NCI-H460 (cell line): ENCODE measurements around the gene CAMK2D. TPM values are rescaled to one million over a fixed set of nuclear protein-coding genes. Genes with fewer than 3 reads are reported as not detected.

Experiments used
- DNase-seq: peaks from one replicate; pipeline ENCODE4 v3.0.0-alpha.2; 2016; ENCODE audit warnings: low read depth; ENCODE audit errors: extremely low read depth
- total RNA-seq: library from RNA; depleted of rRNA; stranded (reverse); fragments of >200 nt; shearing (Covaris generic); gene quantifications from 2 replicates; pipeline ENCODE4 v1.2.3, GENCODE V29; 2014

Gene CAMK2D
- total RNA-seq, 1 experiment from 2014 or later = 58.8 TPM

- DNase-seq = no peak
Observed at GRCh38 chr4:113457121-113457520, 304.4 kb downstream of the CAMK2D start.

- DNase-seq = no peak
Observed at GRCh38 chr4:113455061-113455460, 306.5 kb downstream of the CAMK2D start.

- DNase-seq = no peak
Observed at GRCh38 chr4:113452868-113453620, 308.5 kb downstream of the CAMK2D start.

GRCh38 chr4:113452152-113452551, 309.4 kb downstream of the CAMK2D start:
- DNase-seq = no peak

- no peak for DNase-seq
Observed at GRCh38 chr4:113450295-113451080, 311.1 kb downstream of the CAMK2D start.

- DNase-seq = no peak
Observed at GRCh38 chr4:113449410-113449974, 312.0 kb downstream of the CAMK2D start.

GRCh38 chr4:113447769-113448168, 313.8 kb downstream of the CAMK2D start:
- DNase-seq = no peak

GRCh38 chr4:113447061-113447460, 314.5 kb downstream of the CAMK2D start:
- DNase-seq = no peak

GRCh38 chr4:113446019-113446418, 315.5 kb downstream of the CAMK2D start:
- DNase-seq = no peak

GRCh38 chr4:113445286-113445685, 316.3 kb downstream of the CAMK2D start:
- peak; percentile 90 for DNase-seq

- no peak for DNase-seq
Observed at GRCh38 chr4:113444386-113444785, 317.2 kb downstream of the CAMK2D start.

- no peak for DNase-seq
Observed at GRCh38 chr4:113442826-113443225, 318.7 kb downstream of the CAMK2D start.

GRCh38 chr4:113440371-113440770, 321.2 kb downstream of the CAMK2D start:
- no peak for DNase-seq

- DNase-seq = no peak
Observed at GRCh38 chr4:113438596-113438995, 322.9 kb downstream of the CAMK2D start.

- no peak for DNase-seq
Observed at GRCh38 chr4:113437129-113437528, 324.4 kb downstream of the CAMK2D start.

GRCh38 chr4:113436360-113436759, 325.2 kb downstream of the CAMK2D start:
- DNase-seq = no peak

- DNase-seq = peak; percentile 43
Observed at GRCh38 chr4:113435893-113436292, 325.6 kb downstream of the CAMK2D start.

GRCh38 chr4:113434247-113434587, 327.3 kb downstream of the CAMK2D start:
- DNase-seq = no peak

GRCh38 chr4:113433536-113434246, 327.8 kb downstream of the CAMK2D start:
- DNase-seq = no peak

- DNase-seq = no peak
Observed at GRCh38 chr4:113433116-113433515, 328.4 kb downstream of the CAMK2D start.

GRCh38 chr4:113423631-113424030, 337.9 kb downstream of the CAMK2D start:
- no peak for DNase-seq
